GM18873 (cell line): ENCODE results near the gene MYL4.
"Not testable (repeated sequence)": the region's sequence is repeated elsewhere in the genome, so short reads cannot be mapped to it uniquely, and the experiment has no call there.

ENCODE experiments used
- ATAC-seq: cut with Tn5 transposase; IDR thresholded peaks from one replicate; pipeline ENCODE4 v1.9.1; 2021; ENCODE audit warnings: mild to moderate bottlenecking, moderate library complexity, moderate number of reproducible peaks; ENCODE audit not compliant: unreplicated experiment, low FRiP score

Gene MYL4

GRCh38 chr17:47219621-47220475, 10.7 kb downstream of the MYL4 start:
- no peak for ATAC-seq

DNA sequence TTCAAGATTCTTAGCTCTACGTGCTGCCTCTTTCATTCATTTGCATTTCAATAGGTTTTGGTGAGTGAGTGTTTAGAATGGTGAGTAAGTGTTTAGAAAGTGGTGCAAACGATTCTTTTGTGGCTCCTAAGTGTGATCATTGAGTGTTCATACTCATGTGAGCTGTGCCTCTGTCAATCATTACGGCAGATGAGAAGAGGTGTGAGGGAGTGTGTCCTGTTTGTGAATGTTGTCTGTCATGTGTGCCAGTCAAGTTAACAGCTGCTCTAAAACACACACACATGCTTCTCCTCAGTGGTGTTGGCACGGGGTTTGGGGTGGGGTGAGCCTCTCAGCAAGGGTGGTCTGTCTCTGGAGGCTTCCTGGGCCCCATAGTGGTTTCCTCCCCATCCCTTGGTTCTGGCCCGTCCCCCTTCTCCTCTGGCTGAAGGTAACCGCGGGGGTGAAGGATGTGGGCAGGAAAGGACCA, 11.4 kb downstream of the MYL4 start:
- ATAC-seq, result no peak

DNA sequence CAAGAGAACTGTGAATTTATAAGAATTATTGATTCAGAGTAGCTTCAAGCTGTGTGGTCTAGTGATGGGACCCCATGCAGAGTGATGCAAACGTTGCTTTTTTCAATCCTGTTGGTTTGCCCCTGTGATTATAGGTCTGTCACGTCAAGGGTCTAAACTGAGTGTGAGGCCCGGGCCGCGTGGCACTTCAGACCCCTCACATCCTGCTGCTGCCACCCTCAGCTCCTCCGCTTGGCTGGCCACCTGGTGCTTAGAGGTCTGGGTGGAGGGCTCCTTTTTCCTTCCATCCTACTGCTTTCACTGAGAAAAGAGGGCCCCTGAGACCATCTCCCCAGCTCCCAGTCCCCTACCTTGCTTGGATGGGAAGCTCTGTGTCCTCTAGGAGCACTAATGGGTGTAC, 12.0 kb downstream of the MYL4 start:
- no peak for ATAC-seq

DNA sequence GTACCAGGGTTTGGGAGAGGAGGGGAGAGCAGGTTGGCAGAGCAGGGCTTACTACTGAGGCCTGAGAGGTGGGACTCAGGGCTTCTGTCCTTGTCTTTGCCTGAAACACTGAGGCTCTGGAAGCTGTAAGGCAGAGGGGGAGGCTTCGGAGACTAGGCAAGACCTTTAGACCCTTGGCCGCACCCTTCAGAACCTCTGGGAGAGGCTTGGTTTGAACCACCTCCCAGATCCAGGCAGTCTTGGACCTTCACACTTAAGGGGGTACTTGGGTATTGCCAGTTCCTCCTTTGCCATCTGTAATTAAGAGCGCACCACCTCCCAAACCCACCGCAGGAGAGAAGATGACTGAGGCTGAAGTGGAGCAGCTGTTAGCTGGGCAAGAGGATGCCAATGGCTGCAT, 12.9 kb downstream of the MYL4 start:
- ATAC-seq, result no peak

DNA sequence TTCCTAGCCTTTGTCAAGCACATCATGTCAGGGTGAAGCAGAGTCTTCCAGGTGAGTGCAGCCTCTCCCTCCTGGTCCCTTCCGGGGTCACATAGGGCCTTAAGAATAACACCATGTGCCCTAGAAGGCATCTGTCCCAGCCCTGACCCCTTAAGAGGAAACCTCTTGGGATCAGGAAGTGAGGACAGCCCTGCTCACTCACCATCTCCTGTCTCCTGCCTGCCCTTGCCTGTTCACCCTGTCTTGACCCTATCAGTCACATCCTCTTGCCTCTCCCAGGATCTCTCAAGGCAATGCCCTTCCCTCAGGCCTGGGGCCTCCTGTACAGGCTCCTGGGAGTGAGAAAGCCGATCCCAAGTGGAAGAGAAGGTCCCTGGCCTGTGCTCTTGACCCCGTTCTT, 13.9 kb downstream of the MYL4 start:
- no peak for ATAC-seq

GRCh38 chr17:47223460-47223859, 14.3 kb downstream of the MYL4 start:
- ATAC-seq, result no peak

- not testable (repeated sequence) for ATAC-seq
These were observed 14.9 kb downstream of the MYL4 start for GRCh38 chr17:47224077-47224476.

GRCh38 chr17:47224966-47225365, 15.8 kb downstream of the MYL4 start:
- no peak for ATAC-seq

- ATAC-seq, result no peak
These were observed 16.3 kb downstream of the MYL4 start for GRCh38 chr17:47225436-47225858.

GRCh38 chr17:47225911-47226688, 17.0 kb downstream of the MYL4 start:
- no peak for ATAC-seq

- no peak for ATAC-seq
These were observed 18.7 kb downstream of the MYL4 start for GRCh38 chr17:47227862-47228261.

GRCh38 chr17:47229535-47230443, 20.6 kb downstream of the MYL4 start:
- ATAC-seq, result peak; percentile 49

- ATAC-seq, result no peak
These were observed 21.7 kb downstream of the MYL4 start for GRCh38 chr17:47230864-47231263.

- no peak for ATAC-seq
These were observed 22.2 kb downstream of the MYL4 start for GRCh38 chr17:47231334-47231733.

DNA sequence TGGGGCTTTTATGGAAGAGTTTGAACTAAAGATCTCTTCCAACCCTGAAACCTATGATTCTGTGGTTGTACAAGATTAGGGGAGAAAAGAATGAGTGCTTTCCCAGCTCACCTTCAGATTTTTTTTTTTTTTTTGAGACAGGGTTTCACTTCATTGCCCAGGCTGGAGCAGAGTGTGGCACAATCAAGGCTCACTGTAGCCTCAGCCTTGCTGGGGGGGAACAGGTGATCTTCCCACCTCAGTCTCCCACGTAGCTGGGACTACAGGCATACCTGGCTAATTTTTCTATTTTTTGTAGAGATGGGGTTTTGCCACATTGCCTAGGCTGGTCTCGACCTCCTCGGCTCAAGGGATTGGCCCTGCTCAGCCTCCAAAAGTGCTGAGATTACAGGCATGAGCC, 22.7 kb downstream of the MYL4 start:
- no peak for ATAC-seq

DNA sequence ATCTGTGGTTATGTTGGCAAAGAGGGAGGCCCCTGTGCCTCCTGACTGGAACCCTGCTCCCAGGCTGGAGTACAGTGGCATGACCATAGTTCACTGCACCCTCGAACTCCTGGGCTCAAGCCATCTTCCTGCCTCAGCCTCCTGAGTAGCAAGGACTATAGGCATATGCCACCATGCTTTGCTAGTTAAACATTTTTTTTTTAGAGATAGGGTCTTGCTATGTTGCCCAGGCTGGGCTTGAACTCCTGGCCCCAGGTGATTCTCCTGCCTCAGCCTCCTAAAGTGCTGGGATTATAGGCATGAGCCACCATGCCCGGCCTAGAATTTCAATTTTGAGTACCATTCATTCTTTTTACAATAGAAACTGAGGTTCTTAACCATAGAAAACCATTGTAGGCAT, 23.3 kb downstream of the MYL4 start:
- no peak for ATAC-seq

- no peak for ATAC-seq
These were observed 26.4 kb downstream of the MYL4 start for GRCh38 chr17:47235506-47235905.

DNA sequence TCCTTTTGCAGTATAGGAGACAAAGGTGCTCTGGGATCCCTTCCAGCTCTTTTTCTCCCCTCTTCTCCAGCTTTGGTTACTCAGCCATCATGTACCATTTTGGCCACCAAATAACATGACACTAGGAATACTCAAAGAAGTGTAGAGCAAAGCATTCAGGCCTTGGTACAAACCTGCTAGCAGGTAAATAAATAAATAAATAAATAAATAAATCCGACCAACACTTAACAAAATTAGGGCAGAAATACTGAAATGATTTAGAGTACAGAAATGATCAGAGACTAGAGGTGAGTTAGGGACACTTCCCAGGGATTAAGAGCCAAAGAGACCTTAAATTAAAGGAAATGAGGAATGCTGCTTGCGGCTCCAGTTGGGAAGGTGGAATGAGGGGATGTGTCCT, 26.8 kb downstream of the MYL4 start:
- ATAC-seq, result no peak

DNA sequence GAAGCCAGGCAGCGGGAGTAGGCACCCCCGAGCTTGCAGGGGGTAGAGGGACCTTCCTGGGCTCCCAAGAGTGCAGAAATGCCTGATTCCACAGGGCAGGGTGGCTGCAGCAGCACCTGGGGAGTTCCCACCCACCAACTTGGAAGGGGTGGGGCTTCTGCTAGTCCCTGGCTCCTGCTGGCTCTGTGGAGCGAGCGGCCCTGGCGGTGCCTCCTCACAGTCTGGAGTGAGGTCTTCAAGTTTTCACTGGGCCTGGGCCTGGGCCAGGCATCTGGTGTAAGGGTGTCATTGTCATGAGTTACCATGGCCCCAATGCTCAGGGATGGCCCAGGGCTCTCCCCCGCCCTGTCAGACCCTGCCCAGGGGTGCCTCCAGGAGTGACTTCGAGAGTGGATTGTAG, 28.7 kb downstream of the MYL4 start:
- ATAC-seq, result no peak

- ATAC-seq, result no peak
These were observed 29.3 kb downstream of the MYL4 start for GRCh38 chr17:47238321-47239010.
